Smooth muscle cell (in vitro differentiated cells): ENCODE results near the gene SLC7A10. TPM values are rescaled to one million over a fixed set of nuclear protein-coding genes. Genes with fewer than 3 reads are reported as not detected.

Source experiments
- DNase-seq: peaks from one replicate; lab custom pipeline; 2025; ENCODE audit not compliant: unreplicated experiment; lab: John Stamatoyannopoulos, UW
- H2AFZ ChIP-seq: fragments of 200-600 bp; sonication (generic); 2 replicates; pipeline ENCODE4 v1.6.0; 2016; ENCODE audit warnings: antibody characterized with exemption, low read depth, mild to moderate bottlenecking
- H3F3A ChIP-seq: fragments of 200-600 bp; sonication (generic); 2 replicates; pipeline ENCODE4 v1.6.0; 2017; ENCODE audit warnings: antibody characterized with exemption, low read depth
- H3K27ac ChIP-seq: fragments of 200-600 bp; sonication (generic); 2 replicates; pipeline ENCODE4 v1.5.1; 2016; ENCODE audit warnings: low read depth, mild to moderate bottlenecking
- H3K27me3 ChIP-seq: fragments of 200-600 bp; sonication (generic); 2 replicates; pipeline ENCODE4 v1.6.1; 2016; ENCODE audit warnings: low read depth, mild to moderate bottlenecking
- H3K36me3 ChIP-seq: fragments of 200-600 bp; sonication (generic); 2 replicates; pipeline ENCODE4 v1.5.1; 2016; ENCODE audit warnings: low read depth
- H3K4me1 ChIP-seq: fragments of 200-600 bp; sonication (generic); 2 replicates; pipeline ENCODE4 v1.5.1; 2016; ENCODE audit warnings: low read depth
- H3K4me2 ChIP-seq: fragments of 200-600 bp; sonication (generic); 2 replicates; pipeline ENCODE4 v1.6.0; 2016; ENCODE audit warnings: mild to moderate bottlenecking
- H3K4me3 ChIP-seq: fragments of 200-600 bp; sonication (generic); 2 replicates; pipeline ENCODE4 v1.5.1; 2016; ENCODE audit warnings: mild to moderate bottlenecking
- H3K79me2 ChIP-seq: fragments of 200-600 bp; sonication (generic); 2 replicates; pipeline ENCODE4 v1.6.0; 2016; ENCODE audit warnings: low read depth, mild to moderate bottlenecking
- H3K9ac ChIP-seq: fragments of 200-600 bp; sonication (generic); 2 replicates; pipeline ENCODE4 v1.6.0; 2016; ENCODE audit warnings: low read depth
- H3K9me3 ChIP-seq: fragments of 200-600 bp; sonication (generic); replicated peaks from 2 replicates; pipeline ENCODE4 v1.5.1; 2016; ENCODE audit warnings: low read depth
- H4K20me1 ChIP-seq: fragments of 200-600 bp; sonication (generic); 2 replicates; pipeline ENCODE4 v1.6.0; 2016; ENCODE audit warnings: low read depth
- WGBS: methylation state at CpG from one replicate; pipeline ENCODE4 v1.1.7; 2016; ENCODE audit warnings: low lambda C conversion rate; 5-methylcytosine and 5-hydroxymethylcytosine counted together
- polyA plus RNA-seq: library from polyadenylated mRNA; unstranded; fragments of >200 nt; fragmentation: Nextera tagmentation; extraction: Ambion mirVana; gene quantifications from 2 replicates; pipeline ENCODE4 v1.2.1, GENCODE V29; 2016
- total RNA-seq: library from RNA; depleted of rRNA; stranded (reverse); fragments of >200 nt; gene quantifications from 2 replicates; pipeline ENCODE4 v1.2.3, GENCODE V29; 2014
- TF ChIP-seq, protein P1 (sequence below): fragments of 200-600 bp; sonication (generic); IDR thresholded peaks from 2 replicates; pipeline ENCODE4 v1.5.1; 2017; ENCODE audit warnings: borderline replicate concordance, mild to moderate bottlenecking, antibody characterized with exemption; ENCODE audit not compliant: insufficient read depth, poor library complexity, severe bottlenecking

Gene SLC7A10
- total and polyA plus RNA-seq, 2 experiments from 2014 or later: 0.51 TPM; not detected in 1

DNA sequence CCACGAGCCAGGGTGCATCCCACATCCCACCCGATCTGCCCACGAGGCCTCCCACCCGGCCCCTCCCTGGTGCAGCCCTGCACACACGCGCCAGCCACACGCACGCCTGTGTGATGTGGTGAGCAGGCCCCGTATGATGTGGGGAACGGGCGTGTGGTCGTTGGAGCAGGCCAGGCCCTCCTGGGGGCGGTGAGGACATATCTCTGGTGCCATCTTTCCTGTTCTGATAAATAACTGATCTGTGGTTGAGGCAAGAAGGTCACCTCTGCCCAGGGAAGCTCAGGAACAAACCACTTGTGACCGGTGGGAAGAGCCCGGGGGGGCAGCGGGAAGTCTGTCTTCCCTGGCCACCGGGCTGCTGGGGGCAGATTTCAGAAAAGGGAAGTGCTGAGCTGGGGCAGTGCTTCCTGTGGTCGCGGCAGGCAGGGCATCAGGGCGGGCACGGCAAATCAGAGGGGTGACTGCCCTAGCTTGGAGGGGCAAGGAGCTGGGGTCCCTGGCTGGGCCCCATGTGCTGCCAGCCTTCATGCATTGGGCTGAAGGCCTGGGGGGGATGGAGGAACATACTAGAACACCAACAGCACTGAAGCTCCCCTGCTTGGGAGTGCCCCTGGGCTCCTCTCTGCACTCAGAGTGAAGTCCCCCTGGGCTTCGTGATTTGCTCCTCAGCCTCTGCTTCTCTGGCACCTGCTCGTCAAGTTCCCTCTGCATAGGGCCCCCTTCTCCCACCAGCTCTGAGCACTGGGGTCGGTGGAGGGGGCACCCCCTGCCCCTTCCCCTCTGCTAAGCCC is 35.2 kb upstream of the SLC7A10 start:
- H2AFZ ChIP-seq: no peak overlapping the region
- H3K4me2 ChIP-seq: no peak overlapping the region
- H3K27ac ChIP-seq: no peak overlapping the region
- no peaks in the 10 kb centered on the region for H4K20me1 ChIP-seq
- TF ChIP-seq, protein P1, sequence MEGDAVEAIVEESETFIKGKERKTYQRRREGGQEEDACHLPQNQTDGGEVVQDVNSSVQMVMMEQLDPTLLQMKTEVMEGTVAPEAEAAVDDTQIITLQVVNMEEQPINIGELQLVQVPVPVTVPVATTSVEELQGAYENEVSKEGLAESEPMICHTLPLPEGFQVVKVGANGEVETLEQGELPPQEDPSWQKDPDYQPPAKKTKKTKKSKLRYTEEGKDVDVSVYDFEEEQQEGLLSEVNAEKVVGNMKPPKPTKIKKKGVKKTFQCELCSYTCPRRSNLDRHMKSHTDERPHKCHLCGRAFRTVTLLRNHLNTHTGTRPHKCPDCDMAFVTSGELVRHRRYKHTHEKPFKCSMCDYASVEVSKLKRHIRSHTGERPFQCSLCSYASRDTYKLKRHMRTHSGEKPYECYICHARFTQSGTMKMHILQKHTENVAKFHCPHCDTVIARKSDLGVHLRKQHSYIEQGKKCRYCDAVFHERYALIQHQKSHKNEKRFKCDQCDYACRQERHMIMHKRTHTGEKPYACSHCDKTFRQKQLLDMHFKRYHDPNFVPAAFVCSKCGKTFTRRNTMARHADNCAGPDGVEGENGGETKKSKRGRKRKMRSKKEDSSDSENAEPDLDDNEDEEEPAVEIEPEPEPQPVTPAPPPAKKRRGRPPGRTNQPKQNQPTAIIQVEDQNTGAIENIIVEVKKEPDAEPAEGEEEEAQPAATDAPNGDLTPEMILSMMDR: no peak
- DNase-seq: no peak
- no peaks in the 10 kb centered on the region for H3K36me3 ChIP-seq
- no peaks in the 10 kb centered on the region for H3K9me3 ChIP-seq
- no peak overlapping the region for H3K9ac ChIP-seq
- H3K4me1 ChIP-seq: no peaks in the 10 kb centered on the region
- H3K79me2 ChIP-seq: no peaks in the 10 kb centered on the region
- WGBS: 90% methylated on average over 19 of the region's 24 CpGs
- no peak overlapping the region for H3K4me3 ChIP-seq
- H3F3A ChIP-seq: no peaks in the 10 kb centered on the region
- H3K27me3 ChIP-seq: no peaks in the 10 kb centered on the region

DNA sequence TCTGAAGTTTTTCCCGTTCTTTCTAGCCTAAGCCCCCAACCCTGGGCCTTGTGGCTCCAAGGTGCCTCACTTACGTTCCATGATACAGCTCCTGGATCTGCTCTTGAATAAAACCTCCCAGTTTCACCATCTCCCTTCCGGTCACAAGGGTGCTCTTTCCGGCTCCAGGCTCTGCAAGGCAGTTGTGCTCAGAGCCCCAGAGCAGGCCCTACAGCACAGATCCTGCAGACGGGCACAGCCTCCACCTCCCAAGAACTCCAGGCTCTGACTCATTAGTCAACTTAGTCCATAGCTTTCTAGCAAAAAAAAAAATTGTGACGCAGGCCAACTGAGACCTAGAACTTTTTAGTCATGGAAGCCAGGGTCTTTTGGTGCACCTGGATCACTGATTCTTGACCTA is 33.9 kb upstream of the SLC7A10 start:
- Histone ChIP-seq H3F3A (no peaks in the 10 kb centered on the region), H3K4me1 (no peaks in the 10 kb centered on the region), H3K9ac (no peak overlapping the region), H3K27ac (no peak overlapping the region), H3K36me3 (no peaks in the 10 kb centered on the region), H2AFZ (no peak overlapping the region), H4K20me1 (no peaks in the 10 kb centered on the region), H3K4me2 (no peak overlapping the region), H3K4me3 (no peak overlapping the region), H3K27me3 (no peaks in the 10 kb centered on the region), H3K79me2 (no peaks in the 10 kb centered on the region), H3K9me3 (no peaks in the 10 kb centered on the region)
- TF ChIP-seq, protein P1: no peak
- WGBS: 69% methylated on average over 6 of the region's 6 CpGs
- no peak for DNase-seq

DNA sequence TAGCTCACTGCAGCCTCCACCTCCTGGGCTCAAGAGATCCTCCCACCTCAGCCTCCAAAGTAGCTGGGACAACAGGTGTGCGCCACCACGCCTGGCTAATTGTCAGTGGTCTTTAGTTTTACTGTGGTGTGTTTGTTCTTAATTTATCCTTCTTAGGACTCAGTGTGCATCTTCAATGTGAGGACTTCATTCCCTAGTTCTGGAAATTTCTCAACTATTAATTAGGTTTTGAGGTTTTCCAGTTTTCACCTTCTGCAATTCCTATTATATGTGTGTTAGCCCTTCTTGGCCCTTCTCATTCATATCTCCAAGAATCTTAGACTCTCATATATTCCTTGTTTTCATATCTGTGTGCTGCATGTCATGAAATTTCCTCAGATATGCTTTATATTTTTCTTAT is 32.2 kb upstream of the SLC7A10 start:
- TF ChIP-seq, protein P1: no peak
- no peaks in the 10 kb centered on the region for H4K20me1 ChIP-seq
- H3K4me1 ChIP-seq: no peaks in the 10 kb centered on the region
- H3F3A ChIP-seq: no peaks in the 10 kb centered on the region
- no peaks in the 10 kb centered on the region for H3K36me3 ChIP-seq
- no peaks in the 10 kb centered on the region for H3K9me3 ChIP-seq
- H3K4me2 ChIP-seq: no peak overlapping the region
- no peaks in the 10 kb centered on the region for H3K79me2 ChIP-seq
- H3K9ac ChIP-seq: no peak overlapping the region
- 98% methylated on average over 2 of the region's 2 CpGs for WGBS
- no peak for DNase-seq
- H3K27ac ChIP-seq: no peak overlapping the region
- no peak overlapping the region for H3K4me3 ChIP-seq
- no peaks in the 10 kb centered on the region for H3K27me3 ChIP-seq
- H2AFZ ChIP-seq: no peak overlapping the region

DNA sequence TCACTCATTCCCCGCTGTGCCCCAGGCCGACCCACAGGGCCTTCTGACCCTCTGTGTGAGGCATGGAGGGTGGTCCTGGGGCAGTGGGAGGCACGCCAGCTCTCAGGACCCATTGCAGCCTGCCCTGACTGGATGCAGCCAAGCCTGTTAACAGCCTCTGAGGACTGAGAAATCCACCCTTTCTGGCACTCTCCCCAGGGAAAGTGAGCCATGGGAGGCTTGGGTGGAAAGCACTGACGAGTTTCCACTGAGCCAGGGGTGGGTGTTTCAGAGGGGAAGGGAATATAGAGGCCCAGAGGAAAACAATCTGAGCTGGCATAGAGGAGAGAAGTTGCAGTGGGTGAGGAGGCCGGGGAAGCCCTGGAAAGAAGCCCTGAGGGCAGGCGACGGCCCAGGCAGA is 30.6 kb upstream of the SLC7A10 start:
- TF ChIP-seq, protein P1: no peak
- no peak for DNase-seq
- no peaks in the 10 kb centered on the region for H3K36me3 ChIP-seq
- H3K27me3 ChIP-seq: no peaks in the 10 kb centered on the region
- 82% methylated on average over 7 of the region's 7 CpGs for WGBS
- no peaks in the 10 kb centered on the region for H3K9me3 ChIP-seq
- H3F3A ChIP-seq: no peaks in the 10 kb centered on the region
- no peaks in the 10 kb centered on the region for H3K79me2 ChIP-seq
- no peak overlapping the region for H3K9ac ChIP-seq
- no peak overlapping the region for H3K4me2 ChIP-seq
- no peaks in the 10 kb centered on the region for H3K4me1 ChIP-seq
- no peaks in the 10 kb centered on the region for H4K20me1 ChIP-seq
- H3K27ac ChIP-seq: no peak overlapping the region
- no peak overlapping the region for H2AFZ ChIP-seq
- no peak overlapping the region for H3K4me3 ChIP-seq
